PC-3 (cell line): ENCODE measurements around the gene RNF169. TPM values are rescaled to one million over a fixed set of nuclear protein-coding genes. Genes with fewer than 3 reads are reported as not detected.

Experiments
- ATAC-seq: fragments of 200-7000 bp; cut with Tn5 transposase; 2 replicates; pipeline ENCODE4 v1.9.1; 2020; ENCODE audit warnings: mild to moderate bottlenecking, moderate library complexity
- BruUV-seq: library from RNA; stranded (reverse); fragments of 400-500 nt; replicated peaks from 2 replicates; lab custom pipeline; 2021; lab: Mats Ljungman, UMichigan
- CTCF ChIA-PET: fragments of 300-600 bp; sonication (Branson Sonifier 250); formaldehyde crosslinking; loops from one replicate; lab custom pipeline; 2022; ENCODE audit warnings: antibody characterized with exemption; lab: Charles Lee
- POLR2A ChIA-PET: fragments of 300-600 bp; sonication (Branson Sonifier 250); formaldehyde crosslinking; loops from one replicate; lab custom pipeline; 2022; ENCODE audit warnings: antibody characterized with exemption; ENCODE audit not compliant: unreplicated experiment; lab: Charles Lee
- DNase-seq: peaks from one replicate; pipeline ENCODE4 v3.0.0-alpha.2; 2015
- H2AFZ ChIP-seq: fragments of 300-600 bp; sonication (generic); 2 replicates; pipeline ENCODE4 v1.6.0; 2016; ENCODE audit warnings: antibody characterized with exemption, low read length
- H3F3A ChIP-seq: fragments of 300-600 bp; sonication (generic); one replicate; pipeline ENCODE4 v1.6.0; 2017; ENCODE audit warnings: antibody characterized with exemption, low read length, control low read depth, mild to moderate bottlenecking; ENCODE audit not compliant: unreplicated experiment
- H3K27ac ChIP-seq: fragments of 300-600 bp; sonication (generic); 2 replicates; pipeline ENCODE4 v1.5.1; 2016; ENCODE audit warnings: mild to moderate bottlenecking, low read length
- H3K27me3 ChIP-seq: fragments of 300-600 bp; sonication (generic); 2 replicates; pipeline ENCODE4 v1.6.1; 2016; ENCODE audit warnings: low read length, mixed read lengths
- H3K36me3 ChIP-seq: fragments of 300-600 bp; sonication (generic); 2 replicates; pipeline ENCODE4 v1.6.1; 2016; ENCODE audit warnings: low read depth, mixed run types, low read length, mixed read lengths
- H3K4me1 ChIP-seq: fragments of 300-600 bp; sonication (generic); 2 replicates; pipeline ENCODE4 v1.5.1; 2016; ENCODE audit warnings: low read length; ENCODE audit not compliant: insufficient read depth
- H3K4me2 ChIP-seq: fragments of 300-600 bp; sonication (generic); 2 replicates; pipeline ENCODE4 v1.6.0; 2016; ENCODE audit warnings: low read length
- H3K4me3 ChIP-seq: fragments of 300-600 bp; sonication (generic); 2 replicates; pipeline ENCODE4 v1.5.1; 2016; ENCODE audit warnings: mild to moderate bottlenecking, low read length, mixed read lengths
- H3K79me2 ChIP-seq: fragments of 300-600 bp; sonication (generic); 2 replicates; pipeline ENCODE4 v1.6.1; 2017; ENCODE audit warnings: low read length, mixed read lengths
- H3K9ac ChIP-seq: fragments of 300-600 bp; sonication (generic); 2 replicates; pipeline ENCODE4 v1.6.0; 2016; ENCODE audit warnings: mild to moderate bottlenecking, low read length
- H3K9me2 ChIP-seq: fragments of 300-600 bp; sonication (generic); replicated peaks from 2 replicates; pipeline ENCODE4 v1.6.1; 2016; ENCODE audit warnings: mixed run types, low read length, mixed read lengths
- H3K9me3 ChIP-seq: fragments of 300-600 bp; sonication (generic); 2 replicates; pipeline ENCODE4 v1.6.1; 2016; ENCODE audit warnings: low read length, mixed read lengths
- H4K20me1 ChIP-seq: fragments of 300-600 bp; sonication (generic); 2 replicates; pipeline ENCODE4 v1.6.1; 2016; ENCODE audit warnings: low read length, mixed read lengths
- CTCF ChIP-seq: fragments of 300-600 bp; sonication (generic); conservative IDR thresholded peaks from 2 replicates; pipeline ENCODE4 v1.5.1; 2017; ENCODE audit warnings: antibody characterized with exemption, low read depth, mild to moderate bottlenecking, low read length
- EZH2 ChIP-seq: fragments of 300-600 bp; sonication (generic); IDR thresholded peaks from one replicate; pipeline ENCODE4 v1.6.1; 2017; ENCODE audit warnings: antibody characterized with exemption, mild to moderate bottlenecking, low read length; ENCODE audit not compliant: unreplicated experiment
- EZH2phosphoT487 ChIP-seq: fragments of 300-600 bp; sonication (generic); IDR thresholded peaks from 2 replicates; pipeline ENCODE4 v1.6.1; 2018; ENCODE audit warnings: mild to moderate bottlenecking, antibody characterized with exemption, low read length, borderline replicate concordance
- intact Hi-C: fragments of 100-400 bp; cut with micrococcal nuclease; formaldehyde crosslinking; loops from 2 replicates; pipeline ENCODE4 v1.9.0; 2023
- total RNA-seq: library from RNA; depleted of rRNA; stranded (reverse); fragments of >200 nt; gene quantifications from 2 replicates; pipeline ENCODE4 v1.2.3, GENCODE V29; 2014

The RNF169 gene
- total RNA-seq, 1 experiment from 2014 or later: 20.4 TPM

DNA sequence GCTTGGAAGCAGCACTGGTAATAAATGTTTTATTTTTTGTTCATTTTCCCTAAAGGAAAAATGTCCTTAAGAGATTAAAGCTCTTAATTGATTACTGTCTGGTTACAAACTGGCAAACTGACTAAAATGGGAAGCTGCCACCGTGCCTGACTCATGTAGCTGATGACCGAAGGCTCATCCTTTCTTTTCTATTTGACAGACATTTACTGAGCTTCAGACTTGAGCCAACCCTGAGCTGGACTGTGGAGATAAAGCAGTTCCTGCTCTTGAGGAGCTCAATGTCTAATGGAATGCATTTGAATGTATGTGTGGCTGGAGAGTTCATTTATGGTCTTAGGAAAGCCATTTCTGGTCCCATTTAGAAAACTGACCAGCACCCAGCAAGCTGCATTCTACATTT lies 91.3 kb downstream of the RNF169 start:
- ATAC-seq (no peak), DNase-seq (no peak)
- Histone ChIP-seq H3K27me3 (no peaks in the 10 kb centered on the region), H4K20me1 (no peaks in the 10 kb centered on the region), H3K27ac (no peak overlapping the region), H3K79me2 (no peaks in the 10 kb centered on the region), H3K4me1 (no peaks in the 10 kb centered on the region), H3F3A (no peaks in the 10 kb centered on the region), H3K36me3 (peaks cover 48% of the 10 kb centered on the region), H3K9me3 (no peaks in the 10 kb centered on the region), H2AFZ (no peak overlapping the region), H3K4me3 (no peak overlapping the region), H3K9ac (no peak overlapping the region), H3K9me2 (no peaks in the 10 kb centered on the region), H3K4me2 (no peak overlapping the region)
- ChIA-PET POLR2A (no interaction called here), CTCF (no interaction called here)
- intact Hi-C loops: no loop called here
- TF ChIP-seq CTCF: no peak
- TF ChIP-seq EZH2phosphoT487: no peak
- no peak for TF ChIP-seq EZH2
- no TSS peak for BruUV-seq

DNA sequence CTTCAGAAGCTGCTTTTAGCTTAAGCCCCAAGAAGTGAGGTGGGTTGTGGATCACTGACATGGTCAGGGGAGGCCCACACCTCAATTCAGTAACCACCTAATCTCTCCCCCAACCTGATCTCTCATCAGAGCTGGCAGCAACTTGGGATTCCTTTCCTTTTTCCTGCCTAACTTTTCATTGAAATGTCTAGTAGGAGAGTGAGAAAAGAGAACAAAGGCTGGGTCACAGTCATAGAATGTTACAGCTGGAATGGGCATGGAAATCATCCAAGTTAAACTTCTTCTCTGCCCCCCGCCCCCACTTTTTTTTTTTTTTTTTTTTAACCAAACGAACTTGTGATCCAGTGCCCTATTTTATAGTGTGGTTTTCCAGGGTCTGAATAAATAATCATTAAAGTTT lies 91.8 kb downstream of the RNF169 start:
- ATAC-seq (no peak), DNase-seq (no peak)
- H3K27me3 ChIP-seq: no peaks in the 10 kb centered on the region
- peaks cover 45% of the 10 kb centered on the region for H3K36me3 ChIP-seq
- no TSS peak for BruUV-seq
- H3K4me1 ChIP-seq: no peaks in the 10 kb centered on the region
- H3K4me3 ChIP-seq: no peak overlapping the region
- intact Hi-C loops: no loop called here
- H4K20me1 ChIP-seq: no peaks in the 10 kb centered on the region
- no peak overlapping the region for H3K27ac ChIP-seq
- no peak for TF ChIP-seq EZH2phosphoT487
- TF ChIP-seq CTCF: no peak
- no peak for TF ChIP-seq EZH2
- H3F3A ChIP-seq: no peaks in the 10 kb centered on the region
- ChIA-PET POLR2A (no interaction called here), CTCF (no interaction called here)
- no peak overlapping the region for H3K4me2 ChIP-seq
- H3K9me2 ChIP-seq: no peaks in the 10 kb centered on the region
- no peak overlapping the region for H3K9ac ChIP-seq
- H3K79me2 ChIP-seq: no peaks in the 10 kb centered on the region
- no peaks in the 10 kb centered on the region for H3K9me3 ChIP-seq
- no peak overlapping the region for H2AFZ ChIP-seq

DNA sequence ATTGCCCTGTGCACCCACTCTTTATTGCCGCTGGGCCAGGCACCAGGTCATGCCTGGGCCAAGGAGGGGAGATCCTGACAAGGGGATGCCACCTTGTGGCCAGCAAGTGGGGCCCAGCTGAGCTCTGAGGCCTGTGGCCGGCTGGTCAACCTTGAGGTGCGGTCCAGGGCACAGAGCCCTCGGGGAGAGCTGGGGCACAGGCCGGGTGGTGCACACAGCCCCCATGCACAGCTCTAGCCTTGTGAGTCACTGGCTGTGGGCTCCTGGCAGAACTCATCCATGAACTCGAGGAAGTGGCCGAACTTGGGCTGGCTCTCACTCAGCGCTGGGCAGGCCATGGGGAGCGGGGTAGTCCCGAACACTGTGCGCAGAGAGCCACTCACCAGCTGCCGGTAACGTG lies 94.3 kb downstream of the RNF169 start:
- Histone ChIP-seq H3K4me3 (no peak overlapping the region), H3K9ac (no peak overlapping the region), H3K79me2 (no peaks in the 10 kb centered on the region), H3F3A (no peaks in the 10 kb centered on the region), H3K4me2 (no peak overlapping the region), H3K9me3 (no peaks in the 10 kb centered on the region), H3K36me3 (peaks cover 27% of the 10 kb centered on the region; the same call in 1 of the 2 replicates), H3K4me1 (no peaks in the 10 kb centered on the region), H2AFZ (no peak overlapping the region), H4K20me1 (no peaks in the 10 kb centered on the region), H3K27me3 (no peaks in the 10 kb centered on the region), H3K27ac (no peak overlapping the region), H3K9me2 (no peaks in the 10 kb centered on the region)
- intact Hi-C loops: no loop called here
- ATAC-seq: no peak; the same call in 1 of the 2 replicates
- POLR2A ChIA-PET: no interaction called here
- TF ChIP-seq EZH2phosphoT487 (no peak), CTCF (no peak), EZH2 (no peak)
- CTCF ChIA-PET: no interaction called here
- no TSS peak for BruUV-seq
- no peak for DNase-seq
